GM10847 (cell line): Measurements from ENCODE around the gene TBX18.

Experiments used
- POLR2A ChIP-seq: IDR thresholded peaks from 2 replicates; pipeline ENCODE4 v1.6.1; 2011; ENCODE audit not compliant: insufficient read length; ENCODE audit errors: extremely low read depth

TBX18 gene

DNA sequence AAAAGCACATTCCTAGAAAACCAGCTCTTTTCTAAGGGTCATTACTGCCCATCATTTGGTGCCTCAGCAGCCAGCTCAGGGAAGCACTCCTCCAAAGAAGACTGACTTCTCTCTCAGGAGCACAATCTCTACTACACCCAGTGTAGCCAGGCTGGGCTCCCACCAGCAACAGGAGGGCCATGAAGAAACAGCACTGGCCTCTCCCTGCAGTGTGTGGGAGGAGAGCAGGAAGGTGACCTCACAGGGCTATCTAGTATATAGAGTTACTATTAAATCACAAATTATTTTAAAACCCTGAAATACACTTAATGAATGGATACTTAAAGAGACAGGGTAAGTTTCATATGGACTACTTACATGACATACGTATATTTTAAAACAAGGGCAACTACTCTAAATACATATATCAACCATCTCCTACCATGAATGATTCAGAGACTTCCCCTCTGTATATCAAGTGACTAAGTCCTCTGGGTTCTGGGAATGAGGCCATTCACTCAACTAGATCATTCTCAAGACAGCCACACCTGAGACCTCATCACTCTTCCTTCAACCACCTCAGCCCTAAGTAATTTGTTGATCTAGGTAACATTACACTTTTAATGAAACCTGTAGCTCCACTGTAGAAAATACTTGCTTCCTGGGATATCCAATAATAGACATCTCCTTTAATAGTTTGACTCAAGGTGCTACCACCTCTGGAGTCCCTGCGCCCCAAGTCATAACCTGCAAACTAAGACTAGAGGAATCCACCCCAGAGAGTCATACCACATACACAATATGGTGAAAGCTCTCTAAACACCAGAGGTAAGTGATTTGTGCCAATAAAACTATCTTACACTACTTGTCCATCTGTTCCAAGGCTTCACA lies 25.2 kb downstream of the TBX18 start:
- TF ChIP-seq POLR2A = no peak

DNA sequence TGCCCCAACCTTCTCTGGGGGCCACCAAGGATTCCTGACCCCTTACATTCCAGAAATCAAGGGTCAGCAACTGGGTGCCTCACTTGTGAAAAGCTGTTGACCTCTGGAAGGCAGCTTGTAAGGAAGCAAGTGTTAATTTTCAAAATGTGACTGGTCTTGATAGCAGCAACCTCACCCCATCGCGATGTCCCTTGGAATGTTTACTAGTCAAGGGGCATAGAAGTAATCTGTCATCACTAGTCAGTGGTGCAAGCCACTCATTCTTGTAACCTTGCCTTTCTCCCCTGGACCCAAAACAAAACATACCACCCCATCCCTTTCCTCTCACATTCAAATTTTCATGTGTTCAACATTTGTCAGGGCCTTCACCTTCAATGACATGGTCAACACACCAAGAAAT lies 30.5 kb downstream of the TBX18 start:
- no peak for TF ChIP-seq POLR2A

DNA sequence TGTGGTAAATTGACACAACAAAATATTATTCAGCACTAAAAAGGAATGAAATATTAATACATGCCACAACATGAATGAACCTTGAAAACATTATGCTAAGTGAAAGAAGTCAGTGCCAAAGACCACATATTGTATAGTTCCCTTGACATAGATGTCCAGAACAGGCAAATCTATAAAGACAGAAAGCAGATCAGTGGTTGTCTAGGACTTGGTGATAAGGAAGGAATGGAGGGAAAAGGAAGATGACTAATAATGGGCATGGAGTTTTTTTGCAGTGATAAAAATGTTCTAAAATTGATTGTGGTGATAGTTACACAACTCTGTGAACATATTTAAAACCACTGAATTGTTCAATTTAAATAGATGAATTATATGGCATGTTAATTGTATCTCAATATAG lies 32.5 kb downstream of the TBX18 start:
- no peak for TF ChIP-seq POLR2A

DNA sequence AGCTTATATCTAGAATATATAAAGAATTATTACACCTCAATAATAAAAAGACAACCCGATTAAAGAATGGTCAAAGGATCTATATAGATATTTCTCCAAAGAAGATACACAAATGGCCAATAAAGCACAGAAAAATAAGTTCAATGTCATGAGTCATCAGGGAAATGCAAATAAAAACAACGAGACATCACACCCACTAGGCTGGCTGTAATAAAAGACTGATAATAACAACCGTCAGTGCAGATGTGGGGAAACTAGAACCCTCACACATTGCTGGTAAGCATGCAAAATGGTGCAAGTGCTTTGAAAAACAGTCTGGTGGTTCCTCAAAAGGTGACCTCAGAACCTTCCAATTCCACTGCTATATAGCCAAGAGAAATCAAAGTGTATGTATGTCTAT lies 33.0 kb downstream of the TBX18 start:
- TF ChIP-seq POLR2A = no peak

DNA sequence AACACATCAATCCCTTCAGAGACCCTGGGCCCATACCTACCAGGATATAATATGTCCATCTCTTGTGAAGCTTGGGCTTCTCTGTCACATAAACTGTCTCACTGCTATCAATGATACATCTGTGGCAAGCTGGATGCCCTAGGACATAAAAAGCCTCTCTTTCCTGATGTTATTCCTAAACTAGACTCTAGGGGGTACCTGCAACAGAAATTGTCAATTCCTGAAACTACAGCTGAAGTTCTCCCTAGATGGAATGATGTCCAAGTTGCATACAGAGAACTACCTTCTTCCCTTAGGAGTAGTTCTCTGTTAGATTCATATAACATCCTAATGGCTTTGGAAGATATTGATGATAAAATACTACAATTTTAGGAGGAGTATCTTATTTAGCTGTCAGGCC lies 35.8 kb downstream of the TBX18 start:
- TF ChIP-seq POLR2A = no peak

DNA sequence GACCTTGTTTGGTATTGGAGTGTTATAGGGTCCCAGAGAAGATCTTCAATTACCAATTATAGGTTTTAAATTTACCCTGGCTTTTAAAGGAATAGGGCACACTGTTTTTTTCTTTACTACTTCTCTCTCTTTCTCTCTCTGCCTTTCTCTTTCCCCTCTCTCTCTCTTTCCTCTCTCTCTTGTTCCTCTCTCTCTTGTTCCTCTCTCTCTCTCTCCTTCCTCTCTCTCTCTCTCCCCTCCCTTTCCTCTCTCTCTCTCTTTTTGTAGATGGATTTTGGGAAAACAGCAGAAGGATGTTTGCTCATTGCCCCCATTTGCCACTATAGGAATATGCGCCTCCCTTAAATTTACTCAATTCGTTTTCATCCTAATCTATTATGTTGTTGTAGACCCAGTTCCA lies 45.2 kb downstream of the TBX18 start:
- TF ChIP-seq POLR2A = no peak

DNA sequence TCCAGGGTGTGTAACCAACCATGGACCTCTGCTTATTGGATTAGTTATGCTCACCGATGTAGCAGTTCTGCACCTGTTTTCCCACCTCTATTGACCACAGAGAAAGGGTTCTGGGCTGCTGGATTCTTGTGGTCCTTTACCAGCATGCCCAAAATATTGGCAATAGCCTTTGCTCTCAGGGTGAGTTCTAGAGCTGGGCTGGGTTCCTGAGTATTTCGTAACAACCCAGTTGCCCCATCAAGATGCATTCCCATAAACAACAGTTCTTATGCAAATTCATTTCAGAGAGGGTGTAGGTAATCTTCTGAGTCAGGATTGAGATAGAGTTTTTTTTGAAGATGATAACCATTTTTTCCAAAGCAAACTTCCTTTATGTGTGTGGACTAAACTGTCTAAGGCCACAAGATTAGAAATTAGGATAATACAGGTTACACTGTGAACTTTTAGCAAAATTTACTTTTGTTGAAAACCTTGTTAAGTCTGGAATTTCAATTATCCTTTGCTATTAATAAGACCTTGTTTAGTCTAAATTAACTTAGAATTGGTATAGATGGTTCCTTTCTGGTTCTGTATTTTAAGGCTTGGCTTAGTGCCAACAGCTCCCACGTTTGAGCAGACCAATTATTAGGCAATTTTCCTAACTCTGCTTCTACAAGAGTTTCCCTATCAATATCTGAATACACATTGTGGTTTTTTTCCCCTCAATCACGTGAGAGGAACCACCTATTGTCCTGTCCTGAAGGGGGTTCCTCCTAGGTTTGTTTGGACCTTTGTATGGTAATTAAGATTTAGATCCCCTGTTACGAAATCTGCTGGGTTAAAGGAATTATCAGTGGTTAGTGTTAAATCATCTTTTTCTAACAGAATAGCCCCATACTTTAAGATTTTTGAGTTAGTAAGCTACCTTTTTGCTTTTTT lies 46.1 kb downstream of the TBX18 start:
- TF ChIP-seq POLR2A = no peak

DNA sequence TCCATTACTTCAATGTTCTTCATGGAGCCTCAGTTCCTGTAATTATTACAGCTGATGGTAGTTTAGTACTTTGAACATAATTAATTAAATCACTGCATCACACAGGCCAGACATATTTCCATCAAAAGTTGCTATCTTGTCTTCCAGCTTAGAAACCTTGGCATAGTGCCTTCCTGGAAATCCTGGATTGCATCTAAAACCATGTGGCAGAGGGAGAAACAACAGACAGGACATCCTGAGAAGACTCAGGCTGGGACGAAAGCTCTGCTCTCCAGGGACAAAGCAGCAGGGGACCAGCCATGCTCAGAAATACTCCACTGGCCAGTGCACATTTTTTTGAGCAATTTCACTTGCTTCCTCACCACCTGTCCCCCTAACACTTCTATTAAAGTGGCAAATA lies 55.3 kb downstream of the TBX18 start:
- TF ChIP-seq POLR2A = no peak

DNA sequence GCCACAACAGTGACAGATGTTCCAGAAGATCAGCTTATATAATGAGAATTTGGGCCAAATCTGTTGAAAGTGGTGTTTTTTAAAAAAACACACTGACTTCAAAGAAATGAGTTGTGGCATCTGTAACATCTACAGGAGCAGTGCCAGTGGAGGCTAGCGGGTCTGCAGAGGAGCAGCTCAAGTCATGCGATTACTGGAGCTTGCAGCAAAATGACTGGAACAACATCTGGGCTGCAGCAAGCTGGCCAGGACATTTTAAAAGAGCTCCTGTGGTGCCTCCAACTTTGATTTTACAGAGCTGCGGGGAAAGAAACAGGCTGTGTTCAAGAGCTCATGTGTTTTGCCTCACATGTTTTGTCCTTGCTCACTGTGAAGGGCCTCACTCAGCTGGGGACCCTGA lies 57.2 kb downstream of the TBX18 start:
- no peak for TF ChIP-seq POLR2A

DNA sequence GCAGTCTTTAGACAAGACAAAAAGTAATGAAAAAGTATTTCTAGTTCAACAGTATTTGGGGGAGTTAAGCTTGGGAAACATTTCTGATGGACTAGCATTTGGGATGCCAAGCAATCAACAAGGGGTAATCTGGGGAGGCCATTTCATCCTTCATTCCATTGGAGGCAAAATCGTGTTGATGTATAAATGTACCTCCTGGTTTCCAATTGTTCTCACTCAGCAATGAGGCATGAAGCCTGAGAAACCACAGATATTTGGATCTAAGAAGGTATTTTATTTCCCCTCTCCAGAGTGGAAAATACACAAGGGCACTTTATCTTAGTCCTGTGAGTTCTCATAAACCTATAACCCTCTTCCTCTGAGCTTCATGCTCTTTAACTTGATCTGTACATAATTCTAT lies 68.2 kb downstream of the TBX18 start:
- TF ChIP-seq POLR2A = no peak

DNA sequence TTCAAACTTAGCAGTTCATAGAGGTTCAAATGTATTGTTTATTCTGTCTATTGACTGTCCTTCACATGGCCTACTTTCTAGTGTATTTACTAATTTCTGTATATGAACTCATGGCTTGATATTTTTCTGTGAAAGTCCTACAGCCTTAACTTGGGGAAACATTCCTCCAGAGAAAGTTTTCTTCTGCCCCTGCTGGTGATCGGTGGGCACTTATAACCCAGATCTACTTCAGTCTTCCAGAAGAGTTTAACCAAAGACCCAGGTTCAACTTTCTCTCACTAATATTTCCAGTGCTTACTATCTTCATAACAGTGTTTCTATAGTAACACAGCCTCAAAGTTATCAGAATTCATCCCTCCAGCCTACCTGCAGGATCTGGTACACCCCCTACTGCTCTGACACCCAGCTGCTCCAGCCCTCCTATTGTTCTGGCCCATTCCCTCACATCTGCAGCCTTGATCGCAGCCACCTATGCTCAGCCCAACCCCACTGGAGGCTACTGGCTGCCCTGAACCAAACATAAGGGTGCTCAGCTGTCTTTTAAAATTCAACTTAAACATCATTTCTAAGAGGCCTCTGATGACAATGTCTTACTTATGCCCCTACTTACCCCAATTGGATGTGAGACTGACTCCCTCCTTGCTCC lies 72.3 kb downstream of the TBX18 start:
- TF ChIP-seq POLR2A = no peak

DNA sequence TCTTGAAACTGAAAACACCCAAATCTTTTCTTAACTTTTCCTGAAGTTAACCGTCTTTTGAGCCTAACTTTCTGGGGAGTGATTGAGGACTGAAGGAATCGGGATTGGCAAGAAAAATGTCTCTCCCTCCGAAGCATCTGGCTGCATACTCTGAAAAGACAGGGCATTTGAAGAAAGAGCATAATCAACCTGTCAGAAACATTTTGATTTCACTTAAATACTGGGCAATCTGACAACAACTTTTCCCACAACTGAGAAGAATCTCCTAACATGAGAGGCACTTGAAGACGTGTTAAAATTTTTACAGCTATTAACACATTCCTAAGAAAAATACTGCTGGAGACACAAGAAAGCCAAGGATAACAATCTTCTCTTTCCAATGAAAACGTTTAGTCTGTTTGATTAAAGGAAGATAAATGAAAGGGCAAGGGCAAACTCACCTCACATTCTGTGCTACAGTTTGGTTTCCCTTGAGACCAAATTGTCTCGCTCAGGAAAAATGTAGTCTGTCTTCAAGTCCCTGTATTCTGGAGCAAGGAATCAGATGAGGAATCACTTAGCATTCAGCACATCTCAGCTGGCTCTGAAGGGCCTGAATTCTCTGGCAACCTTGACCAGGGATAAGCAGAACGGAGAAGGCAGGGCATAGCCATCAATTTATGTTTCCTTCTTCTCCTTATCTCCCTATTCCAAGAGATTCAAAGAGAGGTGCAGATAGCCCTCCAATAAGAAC lies 76.1 kb downstream of the TBX18 start:
- no peak for TF ChIP-seq POLR2A

DNA sequence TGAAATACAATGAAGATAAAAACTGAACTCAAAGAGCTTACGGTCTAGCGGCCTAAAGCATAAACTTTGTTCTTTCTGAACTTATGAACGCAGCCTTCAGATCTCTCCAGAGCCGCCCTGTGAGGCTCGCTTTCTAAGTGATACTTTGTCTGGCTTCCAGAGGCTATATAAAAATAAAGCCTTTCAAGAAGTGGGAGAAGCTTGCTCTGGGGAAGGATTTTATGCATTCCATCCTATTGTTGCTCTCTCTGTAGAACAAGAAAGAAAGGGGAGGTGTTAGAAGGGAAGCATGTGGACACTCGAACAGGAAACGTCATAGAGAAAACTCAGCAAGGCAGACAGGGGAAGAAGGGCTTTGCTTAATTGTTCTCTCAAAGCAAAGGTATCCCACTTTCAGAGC lies 77.0 kb downstream of the TBX18 start:
- TF ChIP-seq POLR2A = no peak

DNA sequence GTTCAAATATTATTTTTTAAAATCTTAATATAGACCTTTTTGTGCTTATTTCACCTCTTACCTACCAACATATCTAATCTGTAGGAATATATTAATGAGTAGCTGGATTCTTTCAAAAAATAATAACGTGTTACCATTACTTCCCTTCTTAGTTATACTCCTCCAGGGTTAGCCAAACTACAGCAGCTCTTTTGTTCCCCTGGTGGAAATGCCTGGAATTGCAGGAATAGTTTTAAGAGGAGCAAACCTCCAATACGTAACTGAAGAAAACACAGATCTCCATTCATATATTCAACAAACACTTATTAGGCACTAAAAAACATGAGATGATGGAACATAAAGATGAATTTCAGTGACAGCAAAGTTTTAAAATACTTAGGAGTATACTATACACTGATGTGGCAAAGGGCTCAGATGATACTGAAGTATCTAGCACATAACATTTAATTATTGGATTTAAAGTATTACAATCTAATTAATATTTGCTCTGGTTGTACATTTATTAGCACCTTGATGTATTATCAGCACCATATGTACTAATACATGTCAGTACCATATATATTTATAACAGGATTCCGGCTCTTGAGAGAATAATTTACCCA lies 78.3 kb downstream of the TBX18 start:
- no peak for TF ChIP-seq POLR2A
